HG03442 (cell line): Measurements from ENCODE around the gene PLCXD3.
A peak's percentile ranks its signal among the peaks of the same experiment; 100 is the strongest.
"Not testable (repeated sequence)": the region's sequence is repeated elsewhere in the genome, so short reads cannot be mapped to it uniquely, and the experiment has no call there.

ENCODE experiments used
- ATAC-seq: cut with Tn5 transposase; IDR thresholded peaks from one replicate; pipeline ENCODE4 v1.9.1; 2021; ENCODE audit warnings: mild to moderate bottlenecking, moderate library complexity; ENCODE audit not compliant: unreplicated experiment

The PLCXD3 gene

GRCh38 chr5:41493490-41494126, 16.8 kb downstream of the PLCXD3 start:
- ATAC-seq = not testable (repeated sequence)

DNA sequence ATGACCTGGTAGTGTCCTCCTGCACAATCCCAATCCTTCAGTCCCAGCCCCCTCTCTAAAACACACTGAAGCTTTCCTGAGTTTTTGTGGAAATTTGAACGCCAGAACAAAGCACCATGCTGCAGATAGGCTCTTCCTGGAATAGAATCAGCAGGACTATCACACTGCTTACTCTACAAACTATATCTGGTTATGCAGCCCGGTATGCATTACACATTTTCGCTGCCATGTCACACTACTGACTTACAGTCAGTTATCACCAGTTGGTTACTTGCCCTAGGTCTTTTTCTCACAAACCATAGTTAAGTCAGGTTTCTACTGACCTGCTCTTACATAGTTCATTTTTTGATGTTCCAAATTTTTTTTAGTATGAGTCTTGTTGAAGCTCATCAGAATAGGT, 24.9 kb downstream of the PLCXD3 start:
- no peak for ATAC-seq

DNA sequence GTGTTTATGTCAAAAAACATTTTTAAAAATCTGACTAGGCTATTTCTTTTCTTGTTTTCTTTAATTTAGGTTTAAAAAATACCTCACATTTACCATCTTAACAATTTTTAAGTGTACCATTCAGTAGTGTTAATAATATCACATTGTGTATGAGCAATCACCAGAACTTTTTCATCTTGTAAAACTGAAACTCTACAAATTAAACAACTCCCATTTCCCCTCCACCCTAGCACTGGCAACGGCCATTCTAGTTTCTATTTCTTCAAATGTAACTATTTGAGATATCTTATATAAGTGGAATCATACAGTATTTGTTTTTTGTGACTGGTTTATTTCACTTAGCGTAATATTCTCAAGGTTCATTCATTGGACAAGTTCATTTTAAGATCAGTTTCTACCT, 27.7 kb downstream of the PLCXD3 start:
- ATAC-seq = peak; percentile 42

- no peak for ATAC-seq
Measured at GRCh38 chr5:41482173-41482572, 28.2 kb downstream of the PLCXD3 start.

DNA sequence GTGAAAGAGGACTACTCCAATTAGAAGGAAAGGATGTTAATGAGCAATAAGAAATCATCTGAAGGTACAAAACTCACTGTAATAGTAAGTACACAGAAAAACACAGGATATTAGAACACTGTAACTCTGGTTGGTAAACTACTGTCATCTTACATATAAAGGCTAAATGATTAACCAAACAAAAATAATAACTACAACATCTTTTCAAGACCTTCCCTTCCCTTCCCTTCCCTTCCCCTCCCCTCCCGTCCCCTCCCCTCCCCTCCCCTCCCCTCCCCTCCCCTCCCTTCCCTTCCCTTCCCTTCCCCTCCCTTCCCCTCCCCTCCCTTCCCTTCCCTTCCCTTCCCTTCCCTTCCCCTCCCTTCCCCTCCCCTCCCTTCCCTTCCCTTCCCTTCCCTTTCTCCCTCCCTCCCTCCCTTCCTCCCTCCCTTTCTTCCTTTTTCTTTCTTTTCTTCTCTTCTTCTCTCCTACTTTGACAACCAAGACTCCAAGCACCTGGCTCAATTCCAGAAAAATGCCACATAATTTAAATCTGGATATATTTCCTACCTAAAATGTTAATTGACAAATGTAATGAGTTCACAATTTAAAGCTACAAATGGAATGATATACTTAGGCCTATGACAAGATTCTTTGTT, 38.7 kb downstream of the PLCXD3 start:
- not testable (repeated sequence) for ATAC-seq

- ATAC-seq = no peak
Measured at GRCh38 chr5:41465493-41466171, 44.8 kb downstream of the PLCXD3 start.

DNA sequence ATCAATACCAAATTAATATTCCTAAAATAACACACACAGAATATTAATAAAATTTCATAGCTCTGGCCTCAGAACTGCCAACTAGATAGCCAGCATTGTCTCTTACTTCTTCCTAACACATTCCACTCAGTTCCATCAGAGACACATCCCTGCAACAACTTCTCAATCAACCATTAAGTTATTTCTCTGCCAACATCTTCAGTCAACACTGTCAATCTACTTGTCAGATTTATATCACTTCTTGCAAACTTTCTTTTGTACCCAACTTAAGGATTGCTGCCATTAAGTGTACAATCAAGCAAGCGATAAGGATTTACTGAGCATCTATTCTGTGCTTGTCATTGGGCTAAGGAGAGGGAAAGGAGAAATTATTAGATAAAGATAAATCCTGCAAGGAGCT, 50.8 kb downstream of the PLCXD3 start:
- ATAC-seq = no peak

DNA sequence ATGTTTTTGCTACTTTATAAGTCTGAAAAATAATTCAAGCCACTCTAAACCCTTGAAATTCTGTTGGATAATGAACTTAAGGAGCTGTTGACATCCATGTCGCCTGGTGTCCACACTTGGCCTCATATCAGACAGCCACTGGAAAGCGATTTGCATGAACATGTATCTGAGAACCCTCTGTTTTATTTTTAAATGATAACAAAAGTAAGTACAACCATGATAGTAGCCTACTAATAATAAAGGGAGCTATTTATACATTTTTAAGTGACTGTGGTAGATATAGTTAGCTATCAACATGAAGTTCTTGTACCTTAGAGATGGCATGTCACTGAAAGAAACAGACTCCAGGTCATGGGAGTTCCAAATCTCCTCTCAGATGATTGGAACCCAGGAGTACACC, 53.3 kb downstream of the PLCXD3 start:
- ATAC-seq = no peak

DNA sequence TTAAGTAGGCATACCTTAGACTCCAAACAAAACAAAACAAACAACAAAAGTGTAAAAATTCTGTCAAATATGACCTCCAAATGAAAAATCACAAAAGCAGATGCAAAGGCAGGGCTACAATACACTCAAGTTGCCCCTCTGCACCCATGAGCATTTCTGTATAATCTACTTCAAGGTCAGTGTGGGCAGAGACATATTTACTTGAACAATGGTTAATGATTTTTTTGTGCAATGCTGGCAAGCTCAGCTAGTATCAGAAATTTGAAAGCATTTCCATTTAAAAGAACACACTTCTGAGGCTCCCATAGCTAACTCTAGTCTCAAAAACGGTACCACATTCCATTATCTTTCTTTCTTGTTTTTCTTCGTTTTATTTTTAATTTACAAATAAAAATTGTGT, 57.9 kb downstream of the PLCXD3 start:
- no peak for ATAC-seq

DNA sequence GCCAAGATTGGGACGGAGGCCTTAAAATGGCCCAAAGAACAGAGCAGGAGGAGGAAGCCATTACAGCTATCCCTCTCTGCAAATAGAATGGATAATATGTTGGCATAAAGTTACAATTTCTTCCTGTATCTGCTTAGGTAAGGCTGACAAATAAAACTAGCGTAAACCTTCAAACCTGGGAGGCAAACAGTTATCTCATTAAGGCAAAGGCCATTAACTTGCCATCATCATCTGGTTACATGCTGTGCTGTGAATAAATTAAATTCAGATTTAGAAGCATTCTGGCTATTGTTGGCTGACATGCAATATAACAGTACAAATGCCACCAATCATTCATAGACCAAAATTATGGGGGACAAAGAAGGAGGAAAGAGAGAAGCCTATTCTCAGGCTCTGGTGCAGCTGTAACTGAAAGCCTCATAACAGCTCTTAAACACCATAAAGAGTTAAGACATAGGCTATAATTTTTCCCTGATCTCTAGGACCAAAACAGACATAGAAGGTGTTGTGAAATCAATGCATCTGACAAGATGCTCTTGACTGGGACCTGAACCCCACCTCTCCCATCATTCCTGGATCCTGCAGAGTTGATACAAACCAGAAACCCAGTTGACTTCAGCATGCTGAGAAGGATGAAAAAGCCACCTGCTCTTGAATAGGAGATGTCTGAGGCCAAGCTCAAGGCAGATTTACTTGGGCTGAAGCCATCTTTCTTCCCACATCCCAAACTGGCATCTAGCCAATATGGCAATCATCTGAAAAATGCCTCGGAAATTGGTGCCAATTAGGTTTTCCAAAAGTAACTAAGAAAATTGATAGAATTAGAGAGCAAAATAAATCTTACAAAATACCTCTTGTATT, 62.5 kb downstream of the PLCXD3 start:
- ATAC-seq = no peak

DNA sequence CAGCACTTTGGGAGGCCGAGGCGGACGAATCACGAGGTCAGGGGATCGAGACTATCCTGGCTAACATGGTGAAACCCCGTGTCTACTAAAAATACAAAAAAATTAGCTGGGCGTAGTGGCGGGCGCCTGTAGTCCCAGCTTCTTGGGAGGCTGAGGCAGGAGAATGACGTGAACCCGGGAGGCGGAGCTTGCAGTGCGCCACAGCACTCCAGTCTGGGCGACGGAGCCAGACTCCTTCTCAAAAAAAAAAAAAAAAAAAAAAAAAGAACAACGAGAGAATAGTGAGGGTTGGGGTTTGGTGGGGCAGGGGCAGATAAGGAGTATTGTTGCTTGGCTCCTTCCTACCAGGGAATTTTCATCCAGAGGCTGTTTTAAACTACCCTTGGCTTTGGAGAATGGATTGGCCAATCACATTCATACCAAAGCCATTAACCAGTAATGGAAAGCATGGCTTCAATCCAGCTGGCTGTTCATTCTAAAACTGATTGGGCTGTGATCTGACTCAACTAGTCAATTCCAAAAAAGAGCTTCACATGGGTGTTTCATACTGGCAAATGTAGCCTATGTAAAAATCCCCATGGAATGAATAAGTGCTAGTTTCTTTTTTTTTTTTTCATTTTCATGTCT, 64.4 kb downstream of the PLCXD3 start:
- no peak for ATAC-seq

DNA sequence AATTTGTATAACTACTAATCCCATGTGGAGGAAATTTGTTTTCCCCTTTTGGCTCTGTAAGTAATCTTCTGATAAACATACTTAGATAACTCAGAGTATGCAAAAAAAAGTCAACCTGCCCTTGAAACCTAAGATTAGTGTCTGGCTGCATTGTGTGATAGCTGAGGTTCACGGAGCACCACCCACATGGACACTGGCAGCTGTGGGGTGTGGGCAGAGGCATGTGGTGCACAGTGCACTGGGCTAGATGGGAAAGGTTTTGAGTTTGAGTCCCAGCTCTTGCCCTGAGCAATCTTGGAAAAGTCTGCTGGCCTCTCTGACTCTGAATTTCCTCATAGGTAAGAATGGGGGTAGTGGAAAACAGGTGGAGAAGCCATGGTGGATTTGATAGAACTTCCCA, 75.1 kb downstream of the PLCXD3 start:
- ATAC-seq = no peak

DNA sequence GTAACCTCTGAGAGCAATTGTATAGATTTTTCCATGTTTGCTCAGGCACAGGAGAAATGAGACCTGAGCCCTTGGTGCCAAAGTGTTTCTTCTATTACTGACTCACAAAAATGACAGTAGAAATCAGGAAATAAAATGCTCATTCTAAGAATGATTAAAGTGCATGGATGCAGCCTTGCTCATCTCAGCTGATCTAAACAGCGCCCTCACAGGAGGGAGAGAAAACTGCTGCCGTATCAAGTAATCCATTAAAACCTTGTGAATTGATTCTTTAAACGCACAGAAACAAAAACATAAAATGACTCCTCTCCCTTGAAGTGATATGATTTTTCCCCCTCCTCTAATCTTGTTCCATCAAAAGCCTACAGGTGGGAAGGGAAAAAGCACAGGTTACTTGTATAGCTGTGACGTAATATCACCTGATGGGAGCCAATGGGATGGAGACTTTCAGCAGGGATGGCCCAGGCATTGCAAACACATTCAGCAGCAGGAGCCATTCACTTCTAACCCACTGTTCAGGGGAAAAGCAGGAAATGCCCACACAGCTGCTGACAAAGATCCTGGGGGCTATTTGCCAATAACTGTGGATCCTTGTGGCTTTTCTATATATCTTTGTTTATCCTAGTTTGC, 76.7 kb downstream of the PLCXD3 start:
- ATAC-seq = no peak

GRCh38 chr5:41432481-41433253, 77.7 kb downstream of the PLCXD3 start:
- no peak for ATAC-seq

DNA sequence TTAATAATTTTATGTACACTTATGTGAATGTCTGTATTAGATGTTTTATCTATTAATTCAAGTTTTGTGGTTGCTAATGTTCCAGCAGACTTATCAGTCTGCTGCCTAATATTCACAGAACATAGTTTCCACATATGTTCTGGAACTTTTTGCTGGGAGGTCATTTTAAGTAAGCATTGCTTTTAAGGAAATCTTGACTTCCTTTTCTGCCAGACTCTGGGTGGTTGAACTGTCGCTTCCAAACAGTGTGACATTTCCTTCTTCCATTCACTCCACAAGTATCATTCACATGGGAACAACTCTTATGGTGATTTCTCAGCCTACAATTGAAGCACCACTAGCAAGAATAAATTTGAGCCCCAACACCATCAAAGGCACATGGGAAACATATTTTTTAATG, 82.9 kb downstream of the PLCXD3 start:
- no peak for ATAC-seq

DNA sequence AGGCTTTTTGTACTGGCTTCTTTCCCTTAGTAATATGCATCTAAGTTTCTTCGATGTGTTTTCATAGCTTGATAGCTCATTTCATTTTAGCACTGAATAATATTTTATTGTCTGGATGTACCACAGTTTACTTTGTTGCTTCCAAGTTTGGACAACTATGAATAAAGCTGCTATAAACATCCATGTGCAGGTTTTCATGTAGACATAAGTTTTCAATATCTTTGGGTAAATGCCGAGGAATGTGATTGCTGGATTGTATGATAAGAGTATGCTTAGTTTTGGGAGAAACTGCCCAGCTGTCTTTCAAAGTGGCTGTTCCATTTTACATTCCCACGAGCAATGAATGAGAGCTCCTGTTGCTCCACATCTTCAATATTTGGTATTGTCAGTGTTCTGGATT, 84.7 kb downstream of the PLCXD3 start:
- ATAC-seq = no peak

DNA sequence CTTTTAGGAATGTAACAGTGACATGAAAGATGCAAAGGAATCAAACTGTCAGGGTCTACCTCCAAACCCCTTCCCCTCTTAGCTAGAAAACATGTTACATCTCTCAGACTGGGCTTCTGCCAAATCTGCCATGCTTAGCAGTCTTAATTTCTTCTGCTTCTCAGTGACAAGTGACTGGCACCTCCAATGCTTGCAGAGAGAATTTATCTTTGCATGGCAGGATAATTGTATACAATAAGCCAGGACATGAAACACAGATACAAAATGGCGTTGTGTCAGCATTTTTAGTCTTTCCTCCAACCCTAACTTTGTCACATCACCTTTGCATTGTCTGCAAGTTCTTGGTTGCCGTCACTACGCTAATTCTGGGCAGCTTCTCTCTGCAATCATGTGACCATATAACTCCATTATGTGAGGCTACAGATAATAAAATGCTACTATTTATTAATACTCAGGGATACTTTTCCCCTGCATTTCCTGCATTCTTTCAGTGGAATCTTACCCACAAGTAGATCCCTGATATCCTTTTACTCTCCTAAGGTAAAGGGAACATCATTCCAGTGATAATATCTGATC, 89.8 kb downstream of the PLCXD3 start:
- no peak for ATAC-seq

DNA sequence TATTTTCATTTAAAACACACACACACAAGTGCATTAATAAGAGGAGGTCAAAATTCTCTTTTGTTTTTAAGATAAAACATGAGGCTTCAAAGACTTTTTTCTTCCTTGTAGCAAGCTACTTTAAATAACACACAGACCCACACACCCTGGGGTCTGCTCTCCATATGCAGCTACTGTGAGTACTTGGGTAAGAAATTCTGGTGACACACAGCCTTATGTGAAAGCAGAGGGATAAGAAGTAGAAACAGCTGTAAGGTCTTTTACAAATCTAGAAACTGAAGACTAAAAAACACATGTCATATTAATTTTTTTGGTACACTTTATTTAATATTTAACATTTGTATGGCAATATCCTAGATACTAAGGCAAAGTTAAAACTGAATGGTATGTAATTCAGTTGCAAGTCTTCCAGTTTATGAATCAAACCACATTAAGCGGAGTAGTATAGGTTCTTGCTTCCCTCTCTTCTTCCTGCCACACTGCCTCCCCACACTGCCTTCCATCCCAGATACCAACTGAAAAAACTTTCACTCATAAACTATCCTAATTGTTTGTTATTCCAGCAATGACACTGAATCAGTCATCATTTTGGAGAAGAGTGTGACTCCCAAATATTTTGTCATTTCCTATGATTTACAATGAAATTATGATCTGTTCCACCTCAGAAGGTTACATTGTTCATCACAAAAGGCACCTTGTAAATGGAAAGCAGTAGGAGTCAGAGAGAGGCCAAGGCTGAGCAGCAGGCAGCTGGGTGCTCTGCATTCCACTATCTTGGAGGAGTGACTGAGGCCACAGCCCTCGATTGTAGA, 92.0 kb downstream of the PLCXD3 start:
- ATAC-seq = no peak

- no peak for ATAC-seq
Measured at GRCh38 chr5:41416336-41416735, 94.1 kb downstream of the PLCXD3 start.
